COR-L47 (cell line): ENCODE results near the gene FALEC.

ENCODE experiments used
- DNase-seq: peaks from one replicate; lab custom pipeline; 2025; lab: John Stamatoyannopoulos, UW

The FALEC gene

GRCh38 chr1:150511985-150512660, 3.4 kb upstream of the FALEC start:
- no peak for DNase-seq

DNA sequence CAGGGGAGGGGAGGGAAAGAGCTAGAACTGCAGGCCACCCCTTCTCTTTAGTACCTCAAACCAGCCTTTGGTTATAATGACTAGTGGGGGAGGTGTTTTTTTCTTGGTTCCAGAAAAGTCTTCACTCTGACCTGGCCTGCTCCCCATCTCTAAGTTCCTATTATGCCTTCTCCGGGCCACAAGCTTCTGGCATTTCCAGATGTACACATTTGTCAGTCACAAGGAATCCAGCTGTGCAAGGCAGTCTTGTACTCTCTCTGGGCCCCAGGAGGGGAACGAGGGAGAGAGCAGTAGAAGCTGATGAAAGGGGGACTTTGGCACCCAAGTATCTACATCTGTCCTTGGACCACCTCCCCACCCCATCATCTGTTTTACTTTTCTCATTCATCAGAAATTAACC, 2.7 kb upstream of the FALEC start:
- no peak for DNase-seq

- no peak for DNase-seq
Observed at GRCh38 chr1:150513351-150513791, 2.2 kb upstream of the FALEC start.

GRCh38 chr1:150514260-150514659, 1.3 kb upstream of the FALEC start:
- DNase-seq = no peak

- no peak for DNase-seq
Observed at GRCh38 chr1:150514913-150515327, 632 bp upstream of the FALEC start.

DNA sequence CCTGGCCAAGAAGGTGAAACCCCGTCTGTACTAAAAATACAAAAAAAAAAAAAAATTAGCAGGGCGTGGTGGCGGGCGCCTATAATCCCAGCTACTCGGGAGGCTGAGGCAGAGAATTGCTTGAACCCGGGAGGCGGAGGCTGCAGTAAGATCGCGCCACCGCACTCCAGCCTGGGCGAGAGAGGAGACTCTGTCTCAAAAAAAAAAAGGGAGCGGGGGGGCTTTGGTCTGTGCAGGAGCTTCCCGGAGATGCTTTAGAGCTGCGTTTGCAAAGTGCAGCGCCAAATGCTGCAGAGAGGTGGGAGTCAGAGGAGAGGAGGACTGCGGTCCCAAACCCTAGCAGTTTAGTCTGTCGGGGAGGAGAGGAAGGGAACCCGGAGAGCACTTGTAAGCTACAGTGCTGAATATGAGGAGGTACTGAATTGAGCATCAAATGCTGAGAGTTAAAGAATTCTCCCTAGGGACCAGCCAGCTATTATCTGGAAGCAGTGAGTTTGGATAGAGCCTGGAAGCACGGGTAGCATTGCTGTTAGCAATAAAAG, 569 bp downstream of the FALEC start:
- no peak for DNase-seq

GRCh38 chr1:150516616-150517015, 1.1 kb downstream of the FALEC start:
- DNase-seq = no peak

DNA sequence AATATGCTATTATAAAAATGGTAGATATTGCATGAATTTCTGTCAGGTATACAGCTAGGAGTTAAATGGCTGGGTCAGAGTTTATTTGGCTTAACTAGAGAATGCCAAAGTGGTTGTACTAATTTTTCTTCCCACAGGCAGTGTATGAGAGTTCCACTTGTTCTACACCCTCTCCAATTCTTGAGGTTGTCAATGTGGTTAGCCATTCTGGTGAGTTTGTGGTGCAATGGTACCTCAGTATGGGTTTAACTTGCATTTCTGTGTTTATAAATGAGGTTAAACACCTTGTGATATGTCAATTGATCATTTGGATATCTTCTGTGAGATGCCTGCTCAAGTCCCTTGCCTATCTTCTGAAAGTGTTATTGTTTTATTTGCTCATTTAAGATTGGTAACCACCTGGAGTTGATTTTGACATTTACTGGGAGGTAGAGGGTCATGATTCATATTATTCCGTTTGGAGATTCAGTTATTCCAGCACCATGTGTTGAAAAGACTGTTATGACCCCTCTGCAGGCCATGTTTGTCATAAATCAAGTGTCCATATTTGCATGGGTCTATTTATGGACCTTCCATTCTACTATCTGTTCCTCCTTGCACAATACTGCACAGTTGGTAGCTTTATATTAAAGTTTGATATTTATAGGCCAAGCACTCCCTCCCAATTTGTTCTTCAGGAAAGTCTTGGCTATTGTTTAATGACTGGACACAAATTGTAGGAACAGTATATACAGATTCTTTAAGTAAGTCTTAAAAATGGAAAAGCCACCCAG, 5.8 kb downstream of the FALEC start:
- DNase-seq = no peak

GRCh38 chr1:150525348-150525747, 9.8 kb downstream of the FALEC start:
- DNase-seq = no peak

DNA sequence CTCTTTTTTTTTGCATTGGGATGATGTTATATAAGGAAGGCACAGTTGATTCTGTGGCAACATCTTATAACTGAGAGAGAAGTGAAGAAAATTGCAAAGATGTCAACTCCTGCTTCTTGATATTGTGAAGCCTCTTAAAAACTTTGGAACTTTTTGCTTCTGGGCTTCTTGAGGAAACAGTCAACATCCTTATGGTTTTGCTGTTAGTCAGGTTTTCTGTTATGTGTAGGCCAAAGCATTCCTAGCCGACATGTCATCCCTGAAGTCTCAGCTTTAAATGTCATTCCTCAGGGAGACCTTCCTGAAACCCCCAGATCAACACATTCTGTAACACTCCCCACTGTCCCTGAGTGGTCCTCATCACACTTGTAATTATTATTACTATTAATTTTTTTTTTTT, 12.6 kb downstream of the FALEC start:
- DNase-seq = no peak

- no peak for DNase-seq
Observed at GRCh38 chr1:150529017-150529416, 13.5 kb downstream of the FALEC start.

DNA sequence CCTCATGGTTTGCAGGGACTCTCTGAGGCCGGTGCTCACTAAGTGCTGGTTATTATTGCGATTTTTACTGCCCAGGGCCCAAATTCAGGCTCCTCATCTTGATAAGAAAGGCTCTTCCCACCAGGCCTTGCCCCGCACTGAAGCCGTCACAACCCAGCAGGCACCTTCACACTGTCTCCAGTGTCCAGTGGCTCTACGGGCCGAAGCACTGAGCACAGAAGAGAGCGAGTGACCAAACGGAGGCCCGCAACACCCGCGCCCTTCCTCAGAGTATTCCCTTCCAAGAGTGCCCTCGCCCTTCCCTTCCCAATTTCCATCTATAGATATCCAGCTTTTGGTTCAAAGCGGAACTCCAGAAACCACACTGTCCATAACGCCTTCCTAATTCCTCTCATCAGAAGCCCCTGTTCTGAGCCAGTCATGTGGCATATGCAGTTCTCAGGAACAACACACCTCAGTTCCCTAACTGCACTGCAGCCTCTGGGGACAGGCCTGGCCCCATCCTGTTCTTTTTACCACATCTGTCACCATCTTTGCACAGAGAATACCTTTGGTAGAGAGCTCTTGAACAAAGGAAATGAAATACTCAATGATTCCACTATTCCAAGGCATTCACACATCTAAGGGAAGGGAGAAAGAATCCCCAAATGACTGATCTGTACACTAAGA, 15.1 kb downstream of the FALEC start:
- no peak for DNase-seq

- no peak for DNase-seq
Observed at GRCh38 chr1:150532860-150533259, 17.3 kb downstream of the FALEC start.

- no peak for DNase-seq
Observed at GRCh38 chr1:150534002-150534401, 18.4 kb downstream of the FALEC start.

DNA sequence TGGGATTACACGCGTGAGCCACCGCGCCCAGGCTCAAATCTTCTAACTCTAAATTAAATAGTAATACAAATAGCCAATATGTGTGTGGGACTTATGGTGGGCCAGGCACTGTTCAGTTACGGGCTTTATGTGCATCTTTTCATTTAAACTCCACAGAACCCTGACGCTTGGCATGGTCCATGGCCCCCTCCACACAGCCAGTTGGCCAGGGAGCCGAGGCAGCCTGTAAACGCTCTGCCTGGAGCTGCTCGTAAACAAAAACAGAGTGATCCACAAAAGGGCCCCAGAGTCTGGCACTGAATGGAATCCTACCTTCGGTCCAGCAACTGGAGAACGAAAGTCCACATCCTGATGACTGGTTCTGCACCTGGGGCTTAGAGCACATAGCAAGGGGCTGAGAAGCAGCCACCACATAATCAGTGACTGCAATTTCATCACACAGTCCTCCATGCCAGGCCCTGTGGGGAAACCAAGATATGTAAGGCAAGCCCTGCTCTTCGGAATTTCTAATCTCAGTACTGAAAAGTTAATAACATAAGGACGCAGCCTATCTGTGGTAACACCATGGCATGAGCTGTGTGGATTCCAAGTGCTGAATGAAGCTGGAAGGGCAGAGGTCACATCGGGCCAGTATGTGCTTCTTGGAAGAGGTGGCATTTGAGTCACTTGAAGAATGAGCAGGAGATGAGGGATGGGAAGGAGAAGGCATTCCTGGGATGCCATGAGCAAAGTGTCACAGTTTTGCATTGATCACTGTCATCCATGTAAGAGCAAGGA, 20.1 kb downstream of the FALEC start:
- DNase-seq = no peak

DNA sequence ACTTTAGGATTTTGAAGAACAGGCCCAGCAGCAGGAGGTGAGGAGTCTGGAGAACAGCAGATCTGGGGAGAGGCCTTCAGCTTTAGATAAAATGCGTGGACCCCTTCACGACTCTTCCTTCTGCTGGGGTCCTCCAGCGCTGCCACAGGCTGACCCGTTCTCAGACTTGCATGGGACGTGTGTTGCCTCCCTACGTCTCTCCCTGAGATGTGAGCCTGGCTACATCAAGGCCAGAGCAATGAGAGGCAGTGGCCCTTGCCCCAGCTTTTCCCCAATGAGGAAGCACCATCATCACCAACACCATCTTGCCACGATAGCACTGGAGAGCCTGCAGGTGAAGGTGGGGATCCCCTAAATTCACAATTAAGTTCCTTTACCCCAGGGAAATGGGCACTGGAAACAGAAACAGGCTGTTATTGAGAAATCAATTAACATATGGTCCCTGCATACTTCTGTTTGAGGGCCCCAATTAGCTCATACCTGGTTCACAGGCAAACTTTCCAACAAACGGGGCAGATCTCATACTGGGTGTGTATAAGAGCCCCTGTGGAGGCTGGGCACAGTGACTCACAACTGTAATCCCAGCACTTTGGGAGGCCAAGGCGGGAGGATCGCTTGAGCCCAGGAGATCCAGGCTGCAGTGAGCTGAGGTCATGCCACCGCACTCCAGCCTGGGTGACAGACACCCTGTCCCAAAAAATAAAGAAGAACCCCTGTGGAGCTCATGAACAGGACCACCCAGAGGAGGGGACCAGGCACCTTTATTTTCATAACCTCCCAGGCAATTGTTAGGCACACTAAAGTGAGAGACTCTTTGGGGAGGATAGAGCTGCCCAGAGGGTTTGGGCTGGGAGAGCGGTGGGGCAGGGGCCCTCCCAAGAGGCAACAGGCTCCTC, 21.5 kb downstream of the FALEC start:
- no peak for DNase-seq

DNA sequence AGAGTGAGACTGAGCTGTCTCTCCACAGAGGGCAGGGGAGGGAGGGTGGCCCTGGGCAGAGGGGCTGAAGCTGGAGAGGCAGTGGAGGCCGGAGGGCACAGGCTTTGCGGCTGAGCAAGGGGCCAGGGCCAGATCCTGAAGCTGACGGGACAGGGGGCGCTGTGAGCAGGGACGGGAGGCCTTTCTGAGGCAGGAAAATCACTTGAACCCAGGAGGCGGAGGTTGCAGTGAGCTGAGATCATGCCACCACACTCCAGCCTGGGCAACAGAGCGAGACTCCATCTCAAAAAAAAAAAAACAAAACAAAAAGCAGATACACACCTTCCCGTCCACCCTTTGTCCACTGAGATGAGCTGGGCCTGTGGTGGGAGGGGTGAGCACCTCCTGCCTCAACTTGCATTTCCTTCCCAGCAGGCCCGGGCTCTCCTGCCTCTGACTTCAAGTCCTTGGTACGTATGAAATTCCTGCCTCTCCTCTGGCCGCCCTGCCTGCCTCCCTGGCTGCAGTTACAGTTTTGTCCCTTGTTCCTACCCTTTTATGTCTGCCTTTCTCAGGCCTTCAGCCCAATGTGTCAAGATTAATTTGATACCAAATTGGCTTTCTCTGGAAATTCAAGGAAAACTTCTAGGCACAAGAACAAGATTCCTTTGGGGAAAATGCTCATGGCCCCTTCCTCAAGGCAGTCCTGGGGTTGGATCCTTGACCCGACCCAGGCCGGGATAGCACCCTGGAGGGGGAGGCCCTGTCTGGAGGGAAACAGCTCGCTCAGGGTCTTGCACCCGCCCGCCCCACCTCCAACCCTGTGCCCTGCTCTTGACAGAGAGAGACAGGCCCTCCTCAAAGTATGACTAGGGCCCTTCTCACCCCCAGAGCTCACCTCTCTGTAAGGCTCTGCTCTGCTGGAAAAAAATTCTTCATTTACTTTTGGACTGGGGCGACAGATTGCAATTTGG, 22.5 kb downstream of the FALEC start:
- DNase-seq = no peak

DNA sequence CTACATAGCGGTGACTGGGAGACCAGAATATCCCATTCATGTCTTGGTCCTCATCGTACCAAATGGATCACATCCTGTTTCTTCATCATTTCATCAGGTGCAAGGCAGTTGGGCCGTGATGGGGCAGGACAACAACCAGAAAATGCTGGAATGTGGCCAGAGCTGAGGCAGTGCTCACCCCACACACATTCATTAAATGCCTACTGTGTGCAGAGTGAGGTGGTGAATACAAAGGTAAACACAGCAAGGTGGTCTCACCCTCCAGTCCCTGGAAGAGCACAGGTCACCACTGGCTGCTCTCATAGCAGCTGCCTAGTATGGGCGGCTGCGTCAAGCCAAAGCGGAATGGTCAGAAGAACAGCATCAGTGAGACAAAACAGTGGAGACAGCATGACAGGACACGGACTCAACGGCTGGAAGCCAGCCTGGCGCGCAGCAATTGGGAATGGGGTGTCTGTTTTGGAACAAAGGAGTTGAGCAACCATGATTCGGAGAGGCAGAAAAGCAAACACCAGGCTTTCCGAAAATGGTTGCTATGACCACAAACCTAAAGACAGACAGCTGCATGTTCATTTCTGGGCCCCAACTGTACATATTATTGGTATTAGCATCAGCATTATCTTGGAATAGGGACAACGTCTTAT, 28.1 kb downstream of the FALEC start:
- peak; percentile 81 for DNase-seq

- peak; percentile 60 for DNase-seq
Observed at GRCh38 chr1:150544204-150544603, 28.7 kb downstream of the FALEC start.
